ENCODE data around the gene MTERF4. TPM values are rescaled to one million over a fixed set of nuclear protein-coding genes. Genes with fewer than 3 reads are reported as not detected.

The MTERF4 gene
- polyA plus RNA-seq, 2 of the 4 experiments (the other 2 are of a cell fraction), result 44.9 to 47.1 TPM

DNA sequence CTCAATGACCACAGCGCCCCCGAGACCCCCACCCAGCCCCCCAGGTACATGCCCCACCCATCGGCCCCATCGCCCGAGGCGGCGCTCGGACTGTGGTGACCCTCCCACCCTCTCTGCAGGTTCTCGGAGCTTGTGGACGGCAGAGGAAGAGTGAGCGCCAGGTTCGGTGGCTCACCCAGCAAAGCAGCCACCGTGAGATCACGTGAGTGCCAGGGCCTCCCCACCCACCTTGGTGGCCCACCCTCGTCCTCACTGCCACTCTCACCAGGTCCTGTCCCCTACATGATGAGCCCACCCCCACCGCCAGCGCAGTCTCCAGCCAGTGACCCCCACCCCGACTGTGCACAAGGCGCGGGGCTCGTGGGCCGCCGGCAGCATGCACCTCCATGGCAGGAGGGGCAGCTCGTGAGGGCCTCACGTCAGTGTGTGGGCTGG is 30.4 kb downstream of the MTERF4 start:
- Histone ChIP-seq H3K27ac (no peak overlapping the region), H3K9me3 (no peaks in the 10 kb centered on the region), H3K4me1 (no peaks in the 10 kb centered on the region), H3K4me3 (no peak overlapping the region), H3K4me2 (no peak overlapping the region)
- ChIA-PET CTCF (interaction anchor here (0.9 to 1.4 kb wide), 2 partner anchors 9 to 12 kb away, joined by 3 to 6 read pairs; no protein-coding TSS in a partner anchor), POLR2A (no interaction called here)
- WGBS (ENCODE audit: missing lambda C conversion rate), result 92% methylated on average over 16 of the region's 25 CpGs
- no peak for ATAC-seq
- FAIRE-seq, result no peak
- TF ChIP-seq JUNB (IDR thresholded peaks at IDR 0.05) (no peak), EHMT2 (IDR thresholded peaks at IDR 0.05; ENCODE audit: low read depth) (no peak), RFX5 (IDR thresholded peaks at IDR 0.05) (no peak), RNF2 (IDR thresholded peaks at IDR 0.05; ENCODE audit: borderline replicate concordance, low read depth) (no peak), ZFP36 (IDR thresholded peaks at IDR 0.05; ENCODE audit: borderline replicate concordance, partially characterized antibody) (no peak), TP53 (CRISPR knock-in tag; IDR thresholded peaks at IDR 0.05) (no peak), POLR2AphosphoS2 (conservative IDR thresholded peaks at IDR 0.05; ENCODE audit: low read length) (no peak), CHD2 (IDR thresholded peaks at IDR 0.05; ENCODE audit: low read length, partially characterized antibody) (no peak), ZSCAN20 (CRISPR knock-in tag; IDR thresholded peaks at IDR 0.05) (no peak)
- TF ChIP-seq, protein P1, sequence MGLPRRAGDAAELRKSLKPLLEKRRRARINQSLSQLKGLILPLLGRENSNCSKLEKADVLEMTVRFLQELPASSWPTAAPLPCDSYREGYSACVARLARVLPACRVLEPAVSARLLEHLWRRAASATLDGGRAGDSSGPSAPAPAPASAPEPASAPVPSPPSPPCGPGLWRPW (IDR thresholded peaks at IDR 0.05), result no peak
- TF ChIP-seq, protein P2, sequence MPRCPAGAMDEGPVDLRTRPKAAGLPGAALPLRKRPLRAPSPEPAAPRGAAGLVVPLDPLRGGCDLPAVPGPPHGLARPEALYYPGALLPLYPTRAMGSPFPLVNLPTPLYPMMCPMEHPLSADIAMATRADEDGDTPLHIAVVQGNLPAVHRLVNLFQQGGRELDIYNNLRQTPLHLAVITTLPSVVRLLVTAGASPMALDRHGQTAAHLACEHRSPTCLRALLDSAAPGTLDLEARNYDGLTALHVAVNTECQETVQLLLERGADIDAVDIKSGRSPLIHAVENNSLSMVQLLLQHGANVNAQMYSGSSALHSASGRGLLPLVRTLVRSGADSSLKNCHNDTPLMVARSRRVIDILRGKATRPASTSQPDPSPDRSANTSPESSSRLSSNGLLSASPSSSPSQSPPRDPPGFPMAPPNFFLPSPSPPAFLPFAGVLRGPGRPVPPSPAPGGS (IDR thresholded peaks at IDR 0.05), result no peak
- TF ChIP-seq, protein P3, sequence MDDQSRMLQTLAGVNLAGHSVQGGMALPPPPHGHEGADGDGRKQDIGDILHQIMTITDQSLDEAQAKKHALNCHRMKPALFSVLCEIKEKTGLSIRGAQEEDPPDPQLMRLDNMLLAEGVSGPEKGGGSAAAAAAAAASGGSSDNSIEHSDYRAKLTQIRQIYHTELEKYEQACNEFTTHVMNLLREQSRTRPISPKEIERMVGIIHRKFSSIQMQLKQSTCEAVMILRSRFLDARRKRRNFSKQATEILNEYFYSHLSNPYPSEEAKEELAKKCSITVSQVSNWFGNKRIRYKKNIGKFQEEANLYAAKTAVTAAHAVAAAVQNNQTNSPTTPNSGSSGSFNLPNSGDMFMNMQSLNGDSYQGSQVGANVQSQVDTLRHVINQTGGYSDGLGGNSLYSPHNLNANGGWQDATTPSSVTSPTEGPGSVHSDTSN (IDR thresholded peaks at IDR 0.05), result no peak
- no peak for DNase-seq (ENCODE audit: low read depth in 1 of 2, low spot score in 1 of 2)

DNA sequence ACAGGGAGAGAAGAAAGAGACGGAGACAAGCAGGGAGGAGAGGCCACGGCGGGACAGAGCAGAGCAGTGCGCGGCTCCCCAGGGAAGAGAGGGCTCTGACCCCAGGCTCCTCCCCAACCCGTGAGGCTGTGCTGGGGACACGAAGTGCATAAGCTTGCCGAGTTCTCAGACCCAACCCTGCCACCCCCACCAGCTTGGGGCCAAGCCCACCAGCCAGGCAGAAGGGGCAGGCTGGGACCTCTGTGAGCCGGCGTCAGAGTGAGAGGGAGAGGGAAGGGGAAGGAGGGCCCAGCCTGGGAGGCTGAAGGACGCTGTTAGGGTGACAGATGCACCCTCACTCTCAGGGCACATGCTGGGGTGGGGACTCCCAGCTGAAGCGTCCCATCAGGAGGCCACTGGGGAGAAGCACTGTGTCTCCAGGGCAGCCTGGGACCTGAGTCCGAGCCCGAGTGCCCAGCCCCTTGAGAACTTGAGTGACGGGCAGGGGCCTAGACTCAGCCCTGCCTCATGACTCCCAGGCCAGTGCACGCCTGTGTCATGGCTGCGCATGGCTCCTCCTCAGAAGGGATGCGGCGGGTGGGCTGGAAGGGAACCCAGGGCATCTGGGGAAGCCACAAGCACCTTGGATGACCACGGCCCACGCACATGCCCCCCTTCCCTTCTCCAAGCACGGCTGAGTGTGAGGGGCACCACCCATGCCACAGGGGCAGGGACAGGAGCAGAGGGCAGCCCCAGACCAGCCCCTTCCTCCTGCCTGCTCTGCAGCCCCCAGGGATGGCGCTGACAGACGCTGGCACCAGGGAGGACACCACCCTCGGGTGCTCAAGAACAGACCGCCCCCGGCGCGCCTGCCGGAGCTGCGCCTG is 31.0 kb downstream of the MTERF4 start:
- ATAC-seq, result no peak
- no peak for DNase-seq (ENCODE audit: low read depth in 1 of 2, low spot score in 1 of 2)
- FAIRE-seq, result no peak
- ChIA-PET POLR2A (no interaction called here), CTCF (interaction anchor here (1.4 kb wide), 1 partner anchor 11 kb away, joined by 6 read pairs; no protein-coding TSS in a partner anchor)
- no peak overlapping the region for H3K4me2 ChIP-seq
- no peaks in the 10 kb centered on the region for H3K9me3 ChIP-seq
- TF ChIP-seq, protein P3 (IDR thresholded peaks at IDR 0.05), result no peak
- no peak for TF ChIP-seq FOSB (CRISPR knock-in tag; IDR thresholded peaks at IDR 0.05)
- no peak for TF ChIP-seq SMC3 (IDR thresholded peaks at IDR 0.05)
- TF ChIP-seq, protein P2 (IDR thresholded peaks at IDR 0.05), result no peak
- TF ChIP-seq, protein P4, sequence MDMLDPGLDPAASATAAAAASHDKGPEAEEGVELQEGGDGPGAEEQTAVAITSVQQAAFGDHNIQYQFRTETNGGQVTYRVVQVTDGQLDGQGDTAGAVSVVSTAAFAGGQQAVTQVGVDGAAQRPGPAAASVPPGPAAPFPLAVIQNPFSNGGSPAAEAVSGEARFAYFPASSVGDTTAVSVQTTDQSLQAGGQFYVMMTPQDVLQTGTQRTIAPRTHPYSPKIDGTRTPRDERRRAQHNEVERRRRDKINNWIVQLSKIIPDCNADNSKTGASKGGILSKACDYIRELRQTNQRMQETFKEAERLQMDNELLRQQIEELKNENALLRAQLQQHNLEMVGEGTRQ (IDR thresholded peaks at IDR 0.05), result no peak
- TF ChIP-seq, protein P5, sequence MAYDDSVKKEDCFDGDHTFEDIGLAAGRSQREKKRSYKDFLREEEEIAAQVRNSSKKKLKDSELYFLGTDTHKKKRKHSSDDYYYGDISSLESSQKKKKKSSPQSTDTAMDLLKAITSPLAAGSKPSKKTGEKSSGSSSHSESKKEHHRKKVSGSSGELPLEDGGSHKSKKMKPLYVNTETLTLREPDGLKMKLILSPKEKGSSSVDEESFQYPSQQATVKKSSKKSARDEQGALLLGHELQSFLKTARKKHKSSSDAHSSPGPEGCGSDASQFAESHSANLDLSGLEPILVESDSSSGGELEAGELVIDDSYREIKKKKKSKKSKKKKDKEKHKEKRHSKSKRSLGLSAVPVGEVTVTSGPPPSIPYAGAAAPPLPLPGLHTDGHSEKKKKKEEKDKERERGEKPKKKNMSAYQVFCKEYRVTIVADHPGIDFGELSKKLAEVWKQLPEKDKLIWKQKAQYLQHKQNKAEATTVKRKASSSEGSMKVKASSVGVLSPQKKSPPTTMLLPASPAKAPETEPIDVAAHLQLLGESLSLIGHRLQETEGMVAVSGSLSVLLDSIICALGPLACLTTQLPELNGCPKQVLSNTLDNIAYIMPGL (CRISPR knock-in tag; IDR thresholded peaks at IDR 0.05; ENCODE audit: borderline replicate concordance), result no peak
- TF ChIP-seq JUNB (IDR thresholded peaks at IDR 0.05), result no peak
- no peak for TF ChIP-seq NPAS2 (CRISPR knock-in tag; IDR thresholded peaks at IDR 0.05; ENCODE audit: borderline replicate concordance)
- no peak for TF ChIP-seq EHF (CRISPR knock-in tag; IDR thresholded peaks at IDR 0.05)
- H3K4me3 ChIP-seq, result no peak overlapping the region
- no peaks in the 10 kb centered on the region for H3K4me1 ChIP-seq
- 76% methylated on average over 16 of the region's 31 CpGs for WGBS (ENCODE audit: missing lambda C conversion rate)
- no peak overlapping the region for H3K27ac ChIP-seq
